Measurements from ENCODE around the gene RETREG1. TPM values are rescaled to one million over a fixed set of nuclear protein-coding genes. Genes with fewer than 3 reads are reported as not detected.

Gene RETREG1
- total RNA-seq, 1 experiment from 2014 or later = 5.1 TPM

DNA sequence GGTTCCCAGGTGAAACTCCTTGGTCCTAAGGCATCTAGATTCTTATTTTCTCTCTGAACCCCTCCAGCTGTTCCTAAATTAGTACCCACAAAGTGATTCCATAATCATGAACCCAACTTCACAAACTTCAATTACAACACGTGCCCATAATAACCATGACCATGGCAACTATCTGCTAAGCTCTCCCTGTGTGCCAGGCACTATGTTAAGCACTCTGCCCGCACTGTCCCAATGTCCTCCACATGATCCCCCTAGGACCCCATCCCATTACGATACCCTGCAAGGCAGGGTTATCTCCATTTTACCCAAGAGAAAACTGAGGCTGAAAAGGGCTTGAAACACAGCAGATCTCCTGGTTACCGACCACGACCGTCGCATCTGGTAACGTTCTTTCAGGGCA lies 125.9 kb downstream of the RETREG1 start:
- H3K4me3 ChIP-seq (ENCODE audit: low read depth, low read length, poor library complexity, severe bottlenecking) = no peak overlapping the region
- BruUV-seq (replicated peaks) = no TSS peak
- intact Hi-C loops (cut with micrococcal nuclease; ENCODE audit: unreplicated experiment) = no loop called here
- peaks cover 7% of the 10 kb centered on the region for H3K4me1 ChIP-seq (ENCODE audit: insufficient read depth, low read length, poor library complexity, severe bottlenecking)
- ChIA-PET POLR2A (ENCODE audit: low non-redundant PET) (no interaction called here), CTCF (no interaction called here)
- H3K27me3 ChIP-seq (replicated peaks; ENCODE audit: insufficient read depth, low read depth, low read length, poor library complexity) = no peaks in the 10 kb centered on the region
- TF ChIP-seq, protein P1, sequence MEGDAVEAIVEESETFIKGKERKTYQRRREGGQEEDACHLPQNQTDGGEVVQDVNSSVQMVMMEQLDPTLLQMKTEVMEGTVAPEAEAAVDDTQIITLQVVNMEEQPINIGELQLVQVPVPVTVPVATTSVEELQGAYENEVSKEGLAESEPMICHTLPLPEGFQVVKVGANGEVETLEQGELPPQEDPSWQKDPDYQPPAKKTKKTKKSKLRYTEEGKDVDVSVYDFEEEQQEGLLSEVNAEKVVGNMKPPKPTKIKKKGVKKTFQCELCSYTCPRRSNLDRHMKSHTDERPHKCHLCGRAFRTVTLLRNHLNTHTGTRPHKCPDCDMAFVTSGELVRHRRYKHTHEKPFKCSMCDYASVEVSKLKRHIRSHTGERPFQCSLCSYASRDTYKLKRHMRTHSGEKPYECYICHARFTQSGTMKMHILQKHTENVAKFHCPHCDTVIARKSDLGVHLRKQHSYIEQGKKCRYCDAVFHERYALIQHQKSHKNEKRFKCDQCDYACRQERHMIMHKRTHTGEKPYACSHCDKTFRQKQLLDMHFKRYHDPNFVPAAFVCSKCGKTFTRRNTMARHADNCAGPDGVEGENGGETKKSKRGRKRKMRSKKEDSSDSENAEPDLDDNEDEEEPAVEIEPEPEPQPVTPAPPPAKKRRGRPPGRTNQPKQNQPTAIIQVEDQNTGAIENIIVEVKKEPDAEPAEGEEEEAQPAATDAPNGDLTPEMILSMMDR (conservative IDR thresholded peaks at IDR 0.05; ENCODE audit: low read depth, low read length) = no peak
- TF ChIP-seq EZH2 (IDR thresholded peaks at IDR 0.05; ENCODE audit: borderline replicate concordance, low read depth, low read length, poor library complexity, severe bottlenecking) = no peak
- H3K27ac ChIP-seq (ENCODE audit: low read depth, low read length, poor library complexity, severe bottlenecking) = no peak overlapping the region
- H3K36me3 ChIP-seq (ENCODE audit: insufficient read depth, low read length, poor library complexity, severe bottlenecking) = no peaks in the 10 kb centered on the region
- DNase-seq (ENCODE audit: low spot score) = no peak
- no peaks in the 10 kb centered on the region for H3K9me3 ChIP-seq (ENCODE audit: low read depth, low read length, poor library complexity, severe bottlenecking)

DNA sequence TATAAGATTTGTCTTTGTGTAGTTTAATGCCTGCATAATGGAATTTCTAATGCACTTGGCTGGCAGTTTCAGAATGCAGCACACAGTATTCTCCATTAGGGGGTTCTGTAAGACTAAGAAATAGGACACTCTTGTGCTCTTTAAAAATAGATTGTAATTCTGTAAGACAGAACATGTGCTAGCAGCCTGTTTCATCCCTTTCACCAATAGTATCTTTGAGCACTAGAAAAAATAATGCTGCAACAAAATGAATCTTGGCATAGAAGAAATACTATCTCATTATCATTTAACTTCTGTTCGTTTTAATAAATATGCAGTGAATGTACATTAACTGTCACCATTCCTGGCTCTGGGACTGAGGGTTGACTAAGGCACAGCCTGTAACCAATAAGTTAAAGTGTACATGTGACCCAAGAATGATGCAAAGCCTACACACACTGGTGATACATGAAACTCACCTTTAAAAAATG lies 127.4 kb downstream of the RETREG1 start:
- Histone ChIP-seq H3K9me3 (ENCODE audit: low read depth, low read length, poor library complexity, severe bottlenecking) (no peaks in the 10 kb centered on the region), H3K27ac (ENCODE audit: low read depth, low read length, poor library complexity, severe bottlenecking) (no peak overlapping the region), H3K4me3 (ENCODE audit: low read depth, low read length, poor library complexity, severe bottlenecking) (no peak overlapping the region), H3K36me3 (ENCODE audit: insufficient read depth, low read length, poor library complexity, severe bottlenecking) (no peaks in the 10 kb centered on the region), H3K27me3 (replicated peaks; ENCODE audit: insufficient read depth, low read depth, low read length, poor library complexity) (no peaks in the 10 kb centered on the region), H3K4me1 (ENCODE audit: insufficient read depth, low read length, poor library complexity, severe bottlenecking) (peaks cover 7% of the 10 kb centered on the region)
- no TSS peak for BruUV-seq (replicated peaks)
- POLR2A ChIA-PET (ENCODE audit: low non-redundant PET) = no interaction called here
- DNase-seq (ENCODE audit: low spot score) = peak; percentile 66
- intact Hi-C loops (cut with micrococcal nuclease; ENCODE audit: unreplicated experiment) = loop anchor here (1.0 to 10.0 kb wide), 4 partner anchors 61 to 715 kb away; no protein-coding TSS in a partner anchor
- CTCF ChIA-PET = interaction anchor here (1.2 kb wide), 1 partner anchor 63 kb away, joined by 4 read pairs; no protein-coding TSS in a partner anchor
- no peak for TF ChIP-seq EZH2 (IDR thresholded peaks at IDR 0.05; ENCODE audit: borderline replicate concordance, low read depth, low read length, poor library complexity, severe bottlenecking)
- TF ChIP-seq, protein P1 (conservative IDR thresholded peaks at IDR 0.05; ENCODE audit: low read depth, low read length) = peak; percentile 76

DNA sequence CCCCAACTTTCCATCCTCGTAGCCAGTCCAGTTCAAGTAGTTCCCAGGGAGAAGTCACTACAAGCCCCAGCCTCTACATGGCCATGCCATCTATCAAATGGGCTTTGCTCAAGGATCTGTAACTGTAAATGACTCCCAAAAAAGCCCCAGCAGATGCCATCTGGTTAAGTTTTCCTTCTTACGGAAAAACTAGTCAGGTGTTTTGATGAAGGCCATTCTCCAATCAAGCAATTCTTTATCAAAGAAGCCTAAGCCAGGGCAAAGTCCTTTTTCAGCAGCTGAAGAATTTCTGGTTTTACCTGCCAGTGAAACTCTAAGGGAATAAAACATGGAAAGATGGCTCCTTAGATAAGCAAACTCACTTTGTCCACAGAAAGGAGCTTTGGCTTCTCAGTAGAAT lies 129.3 kb downstream of the RETREG1 start:
- Histone ChIP-seq H3K4me1 (ENCODE audit: insufficient read depth, low read length, poor library complexity, severe bottlenecking) (peaks cover 4% of the 10 kb centered on the region), H3K36me3 (ENCODE audit: insufficient read depth, low read length, poor library complexity, severe bottlenecking) (no peaks in the 10 kb centered on the region), H3K27me3 (replicated peaks; ENCODE audit: insufficient read depth, low read depth, low read length, poor library complexity) (no peaks in the 10 kb centered on the region), H3K9me3 (ENCODE audit: low read depth, low read length, poor library complexity, severe bottlenecking) (no peaks in the 10 kb centered on the region), H3K4me3 (ENCODE audit: low read depth, low read length, poor library complexity, severe bottlenecking) (no peak overlapping the region), H3K27ac (ENCODE audit: low read depth, low read length, poor library complexity, severe bottlenecking) (no peak overlapping the region)
- TF ChIP-seq, protein P1 (conservative IDR thresholded peaks at IDR 0.05; ENCODE audit: low read depth, low read length) = no peak
- TF ChIP-seq EZH2 (IDR thresholded peaks at IDR 0.05; ENCODE audit: borderline replicate concordance, low read depth, low read length, poor library complexity, severe bottlenecking) = no peak
- BruUV-seq (replicated peaks) = no TSS peak
- DNase-seq (ENCODE audit: low spot score) = no peak
- ChIA-PET POLR2A (ENCODE audit: low non-redundant PET) (no interaction called here), CTCF (no interaction called here)
- intact Hi-C loops (cut with micrococcal nuclease; ENCODE audit: unreplicated experiment) = loop anchor here (5.0 to 10.0 kb wide), 2 partner anchors 190 to 297 kb away; no protein-coding TSS in a partner anchor
